ENCODE data around the gene DTNB.
"Not testable (repeated sequence)": the region's sequence is repeated elsewhere in the genome, so short reads cannot be mapped to it uniquely, and the experiment has no call there.

Gene DTNB

GRCh38 chr2:25410370-25410769 is 263.0 kb downstream of the DTNB start:
- H3K27ac ChIP-seq: no peak overlapping the region

GRCh38 chr2:25409468-25409867 is 263.9 kb downstream of the DTNB start:
- no peak overlapping the region for H3K27ac ChIP-seq
- TF ChIP-seq ZFX (IDR thresholded peaks at IDR 0.05) (no peak), CTCF (conservative IDR thresholded peaks at IDR 0.05) (no peak)

More at GRCh38 chr2:25410370-25410769, 263.0 kb downstream of the DTNB start:
- TF ChIP-seq CTCF (conservative IDR thresholded peaks at IDR 0.05) (no peak), ZFX (IDR thresholded peaks at IDR 0.05) (no peak)

DNA sequence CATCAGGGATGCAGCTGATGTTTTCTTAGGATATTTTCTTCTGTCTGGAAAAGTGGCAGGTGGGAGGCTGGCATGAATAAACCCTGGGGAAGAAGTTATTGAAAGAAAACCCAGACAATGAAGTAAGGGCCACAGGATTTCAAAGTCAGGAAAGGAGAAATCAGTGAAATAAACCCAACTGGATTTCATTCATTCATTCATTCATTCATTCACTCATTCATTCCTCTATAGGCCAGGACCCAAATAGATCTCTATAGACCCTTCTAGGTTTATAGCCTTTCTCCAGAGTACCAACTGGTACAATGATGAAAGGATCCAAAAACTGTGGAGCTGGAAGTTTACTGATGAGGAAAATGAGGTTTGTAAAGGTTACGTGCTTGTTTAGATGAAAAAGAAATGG is 264.3 kb downstream of the DTNB start:
- TF ChIP-seq CTCF (conservative IDR thresholded peaks at IDR 0.05): no peak
- no peak for TF ChIP-seq ZFX (IDR thresholded peaks at IDR 0.05)

GRCh38 chr2:25405611-25406295 is 267.6 kb downstream of the DTNB start:
- no peak overlapping the region for H3K27ac ChIP-seq
- TF ChIP-seq ZFX (IDR thresholded peaks at IDR 0.05) (no peak), CTCF (conservative IDR thresholded peaks at IDR 0.05) (no peak)

More for the DNA sequence above, 264.3 kb downstream of the DTNB start:
- H3K27ac ChIP-seq: no peak overlapping the region

GRCh38 chr2:25403120-25403760 is 270.1 kb downstream of the DTNB start:
- H3K27ac ChIP-seq: not testable (repeated sequence)

GRCh38 chr2:25402477-25402876 is 270.9 kb downstream of the DTNB start:
- no peak overlapping the region for H3K27ac ChIP-seq
- TF ChIP-seq CTCF (conservative IDR thresholded peaks at IDR 0.05) (no peak), ZFX (IDR thresholded peaks at IDR 0.05) (no peak)

GRCh38 chr2:25401307-25402026 is 271.9 kb downstream of the DTNB start:
- no peak overlapping the region for H3K27ac ChIP-seq
- TF ChIP-seq CTCF (conservative IDR thresholded peaks at IDR 0.05) (no peak), ZFX (IDR thresholded peaks at IDR 0.05) (no peak)

All from C4-2B (cell line).